SH-SY5Y (cell line): ENCODE measurements around the gene PITPNC1.

Source experiments
- GATA2 ChIP-seq: IDR thresholded peaks from 2 replicates; pipeline ENCODE4 v1.6.1; 2011; ENCODE audit warnings: mild to moderate bottlenecking, low read depth, low read length
- GATA3 ChIP-seq: IDR thresholded peaks from 2 replicates; pipeline ENCODE4 v1.6.1; 2011; ENCODE audit warnings: low read depth, mild to moderate bottlenecking, low read length, moderate library complexity

DNA sequence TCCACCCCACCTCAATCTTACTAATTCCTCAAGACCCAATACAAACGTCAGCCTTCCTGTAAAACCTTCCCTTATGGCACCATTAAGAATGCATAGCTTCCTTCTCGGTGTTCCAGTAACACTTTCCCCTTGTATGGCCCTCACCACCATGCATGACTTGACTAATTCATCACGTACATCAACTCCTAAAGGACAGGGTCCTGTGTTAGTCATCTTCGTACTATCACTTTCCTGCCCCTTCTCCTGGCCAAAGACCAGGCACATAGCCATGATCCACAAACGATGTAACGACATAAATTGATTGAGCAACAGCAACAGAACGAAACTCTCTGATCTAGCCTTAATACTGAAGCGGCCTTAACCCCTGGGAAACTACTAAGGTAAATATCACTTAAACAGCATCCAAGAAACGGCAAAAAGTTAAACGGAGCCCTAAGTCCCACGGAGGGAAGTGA is 11.3 kb upstream of the PITPNC1 start:
- TF ChIP-seq GATA2: no peak
- no peak for TF ChIP-seq GATA3
